Spinal cord (tissue), 4 donors: ENCODE measurements around the gene WASHC3. TPM values are rescaled to one million over a fixed set of nuclear protein-coding genes. Genes with fewer than 3 reads are reported as not detected.

Experiments
- polyA plus RNA-seq, 2 donors: library from polyadenylated mRNA; unstranded; fragments of 120-200 nt; gene quantifications; one replicate each; pipeline ENCODE4 v1.2.1, GENCODE V29; 2013; ENCODE audit not compliant: insufficient read length in 2 of 2
- total RNA-seq, 2 donors: library from RNA; depleted of rRNA in 1 of 2; stranded (reverse); fragments of 120-200 nt in 1 of 2; fragments of >200 nt in 1 of 2; gene quantifications; one replicate each; pipeline versions ENCODE4 v1.2.3 to v1.2.4, GENCODE V29; 2013 to 2014

Gene WASHC3
- total and polyA plus RNA-seq, 4 donors: 42.0 to 64.7 (median 57.1) TPM

Other genes starting within 250 kb of the WASHC3 start
- gene GNPTAB, start 231.0 kb downstream of the WASHC3 start, total RNA-seq: 10 to 100 TPM; 33.3 to 63.4 TPM
- 10 to 100 TPM; 58.8 to 60.2 TPM for gene GNPTAB, start 231.0 kb downstream of the WASHC3 start, polyA plus RNA-seq
- gene DRAM1, start 184.4 kb downstream of the WASHC3 start, total RNA-seq: 1 to 10 TPM; 4.0 to 4.1 TPM
- 1 to 10 TPM; 5.1 to 5.3 TPM for gene DRAM1, start 184.4 kb downstream of the WASHC3 start, polyA plus RNA-seq
- 10 to 100 TPM; 18.0 to 27.2 TPM for gene NUP37, start 58.1 kb upstream of the WASHC3 start, total RNA-seq
- gene NUP37, start 58.1 kb upstream of the WASHC3 start, polyA plus RNA-seq: 10 to 100 TPM; 11.9 to 12.2 TPM
- 10 to 100 TPM in 1 of 2 donors, 1 to 10 TPM in 1; 7.1 to 14.1 TPM for gene PARPBP, start 58.2 kb upstream of the WASHC3 start, total RNA-seq
- gene PARPBP, start 58.2 kb upstream of the WASHC3 start, polyA plus RNA-seq: 1 to 10 TPM; 7.9 to 8.2 TPM
- under 1 TPM in 1 of 2 donors, not detected in 1; 0.33 TPM for gene PMCH, start 135.8 kb upstream of the WASHC3 start, total RNA-seq
- under 1 TPM; 0.48 to 0.79 TPM for gene PMCH, start 135.8 kb upstream of the WASHC3 start, polyA plus RNA-seq